OCI-LY7 (cell line): ENCODE measurements around the gene ENTPD1. TPM values are rescaled to one million over a fixed set of nuclear protein-coding genes. Genes with fewer than 3 reads are reported as not detected.

ENCODE experiments used
- BruUV-seq: library from RNA; stranded (reverse); fragments of 400-500 nt; replicated peaks from 2 replicates; lab custom pipeline; 2021; lab: Mats Ljungman, UMichigan
- CTCF ChIA-PET: fragments of 300-600 bp; sonication (Branson Sonifier 250); formaldehyde crosslinking; loops from one replicate; lab custom pipeline; 2022; ENCODE audit warnings: antibody characterized with exemption; ENCODE audit not compliant: unreplicated experiment; lab: Charles Lee
- POLR2A ChIA-PET: fragments of 300-600 bp; sonication (Branson Sonifier 250); formaldehyde crosslinking; loops from one replicate; lab custom pipeline; 2022; ENCODE audit warnings: antibody characterized with exemption; lab: Charles Lee
- DNase-seq: peaks from one replicate; pipeline ENCODE4 v3.0.0-alpha.2; 2015; ENCODE audit warnings: low spot score
- H2AFZ ChIP-seq: fragments of 200-600 bp; sonication (generic), shearing (Covaris generic); 2 replicates; pipeline ENCODE4 v1.6.1; 2014; ENCODE audit warnings: mild to moderate bottlenecking, antibody characterized with exemption, low read length, moderate library complexity
- H3K27ac ChIP-seq: fragments of 200-600 bp; sonication (generic); 2 replicates; pipeline ENCODE4 v1.5.1; 2014; ENCODE audit warnings: mixed run types, low read depth, mild to moderate bottlenecking, moderate library complexity, low read length, inconsistent platforms; ENCODE audit not compliant: poor library complexity, severe bottlenecking
- H3K36me3 ChIP-seq: fragments of 200-600 bp; sonication (generic); 2 replicates; pipeline ENCODE4 v1.6.1; 2014; ENCODE audit warnings: mild to moderate bottlenecking, antibody characterized with exemption, low read length, moderate library complexity, mixed read lengths; ENCODE audit not compliant: insufficient read depth
- H3K4me1 ChIP-seq: fragments of 200-600 bp; sonication (generic); 2 replicates; pipeline ENCODE4 v1.5.1; 2014; ENCODE audit warnings: mild to moderate bottlenecking, low read length; ENCODE audit not compliant: insufficient read depth, poor library complexity, severe bottlenecking
- H3K4me2 ChIP-seq: fragments of 200-600 bp; sonication (generic); 2 replicates; pipeline ENCODE4 v1.6.1; 2014; ENCODE audit warnings: mild to moderate bottlenecking, low read length
- H3K4me3 ChIP-seq: fragments of 200-600 bp; sonication (generic); 2 replicates; pipeline ENCODE4 v1.5.1; 2014; ENCODE audit warnings: mild to moderate bottlenecking, low read depth, low read length; ENCODE audit not compliant: poor library complexity, severe bottlenecking
- H3K79me2 ChIP-seq: fragments of 200-600 bp; sonication (generic); 2 replicates; pipeline ENCODE4 v1.6.1; 2016; ENCODE audit warnings: low read depth, mild to moderate bottlenecking, low read length, moderate library complexity, mixed read lengths; ENCODE audit not compliant: insufficient read depth
- H3K9me2 ChIP-seq: fragments of 200-600 bp; sonication (generic); 2 replicates; pipeline ENCODE4 v1.6.1; 2016; ENCODE audit warnings: mild to moderate bottlenecking, low read length, mixed read lengths; ENCODE audit not compliant: insufficient read depth
- H3K9me3 ChIP-seq: fragments of 200-600 bp; sonication (generic); 2 replicates; pipeline ENCODE4 v1.6.1; 2014; ENCODE audit warnings: mild to moderate bottlenecking, mixed run types, low read length, mixed read lengths
- H4K20me1 ChIP-seq: fragments of 200-600 bp; sonication (generic); 2 replicates; pipeline ENCODE4 v1.6.1; 2014; ENCODE audit warnings: mild to moderate bottlenecking, antibody characterized with exemption, low read length, moderate library complexity, mixed read lengths; ENCODE audit not compliant: insufficient read depth
- CTCF ChIP-seq: fragments of 200-600 bp; sonication (generic); conservative IDR thresholded peaks from 2 replicates; pipeline ENCODE4 v1.5.1; 2014; ENCODE audit warnings: mild to moderate bottlenecking, antibody characterized with exemption, low read length, moderate library complexity, mixed read lengths
- EZH2phosphoT487 ChIP-seq: fragments of 200-600 bp; sonication (generic); IDR thresholded peaks from 2 replicates; pipeline ENCODE4 v1.6.1; 2018; ENCODE audit warnings: low read depth, borderline replicate concordance, mild to moderate bottlenecking, mixed run types, antibody characterized with exemption, low read length, moderate library complexity, mixed read lengths
- intact Hi-C: fragments of 100-400 bp; cut with micrococcal nuclease; formaldehyde crosslinking; loops from one replicate; pipeline ENCODE4 v1.10.0; 2022; ENCODE audit not compliant: unreplicated experiment
- total RNA-seq, 2 experiments: library from RNA; depleted of rRNA in 1 of 2; stranded (reverse); fragments of >200 nt in 1 of 2; shearing (Covaris generic) in 1 of 2; gene quantifications; 2 replicates each; pipeline ENCODE4 v1.2.3, GENCODE V29; 2014 to 2022

ENTPD1 gene
- total RNA-seq, 2 experiments from 2014 or later: 5.1 to 6.7 TPM

- CTCF ChIA-PET: no interaction called here
- no peak overlapping the region for H3K27ac ChIP-seq
- H3K4me2 ChIP-seq: no peak overlapping the region
- H3K9me3 ChIP-seq: no peaks in the 10 kb centered on the region
- no peaks in the 10 kb centered on the region for H3K79me2 ChIP-seq
- intact Hi-C loops: no loop called here
- H4K20me1 ChIP-seq: no peaks in the 10 kb centered on the region
- no peaks in the 10 kb centered on the region for H3K36me3 ChIP-seq
- no peak overlapping the region for H2AFZ ChIP-seq
- no peak for TF ChIP-seq EZH2phosphoT487
- TF ChIP-seq CTCF: no peak
- POLR2A ChIA-PET: interaction anchor here (1.3 to 1.5 kb wide), 2 partner anchors 8 to 19 kb away, joined by 4 to 6 read pairs; no protein-coding TSS in a partner anchor
- no TSS peak for BruUV-seq
- no peak for DNase-seq
- no peaks in the 10 kb centered on the region for H3K9me2 ChIP-seq
- H3K4me3 ChIP-seq: no peak overlapping the region
- peaks cover 6% of the 10 kb centered on the region for H3K4me1 ChIP-seq
Measured at GRCh38 chr10:95847007-95847406, 91.0 kb downstream of the ENTPD1 start.

GRCh38 chr10:95848841-95849240, 92.9 kb downstream of the ENTPD1 start:
- Histone ChIP-seq H3K4me2 (no peak overlapping the region), H3K9me2 (no peaks in the 10 kb centered on the region), H3K9me3 (no peaks in the 10 kb centered on the region), H2AFZ (no peak overlapping the region), H3K36me3 (no peaks in the 10 kb centered on the region), H3K27ac (no peak overlapping the region), H3K79me2 (no peaks in the 10 kb centered on the region), H4K20me1 (no peaks in the 10 kb centered on the region), H3K4me1 (peaks cover 4% of the 10 kb centered on the region), H3K4me3 (no peak overlapping the region)
- no peak for TF ChIP-seq EZH2phosphoT487
- TF ChIP-seq CTCF: no peak
- intact Hi-C loops: no loop called here
- no peak for DNase-seq
- POLR2A ChIA-PET: interaction anchor here (0.6 to 1.5 kb wide), 4 partner anchors 12 to 499 kb away, joined by 3 to 7 read pairs (median 4); partner anchors contain the start of gene TCTN3
- no TSS peak for BruUV-seq
- CTCF ChIA-PET: no interaction called here

GRCh38 chr10:95850791-95851190, 94.8 kb downstream of the ENTPD1 start:
- intact Hi-C loops: no loop called here
- no peaks in the 10 kb centered on the region for H3K9me3 ChIP-seq
- H2AFZ ChIP-seq: no peak overlapping the region
- POLR2A ChIA-PET: no interaction called here
- H3K27ac ChIP-seq: no peak overlapping the region
- no TSS peak for BruUV-seq
- H4K20me1 ChIP-seq: no peaks in the 10 kb centered on the region
- no peaks in the 10 kb centered on the region for H3K9me2 ChIP-seq
- no peak overlapping the region for H3K4me2 ChIP-seq
- H3K4me1 ChIP-seq: no peaks in the 10 kb centered on the region
- no peaks in the 10 kb centered on the region for H3K79me2 ChIP-seq
- no peak overlapping the region for H3K4me3 ChIP-seq
- H3K36me3 ChIP-seq: no peaks in the 10 kb centered on the region
- CTCF ChIA-PET: interaction anchor here (1.2 kb wide), 1 partner anchor 14 kb away, joined by 3 read pairs; no protein-coding TSS in a partner anchor
- DNase-seq: no peak
- TF ChIP-seq CTCF (no peak), EZH2phosphoT487 (no peak)
